Mucosa of gallbladder (tissue), 1 donor: ENCODE data around the gene PACSIN1. TPM values are rescaled to one million over a fixed set of nuclear protein-coding genes. Genes with fewer than 3 reads are reported as not detected.

Experiments used
- DNase-seq: peaks from one replicate; pipeline ENCODE4 v3.0.0-alpha.2; 2020; ENCODE audit warnings: low spot score
- total RNA-seq: library from RNA; stranded (reverse); gene quantifications from one replicate; pipeline ENCODE4 v1.2.1, GENCODE V29; 2021
- donor health status: DM: no; HTN: no; CAD: no.

The PACSIN1 gene
- total RNA-seq, 1 donor from 2014 or later, result 1.4 TPM

- DNase-seq, result no peak
Observed at GRCh38 chr6:34544776-34545471, 79.0 kb downstream of the PACSIN1 start.

- peak; percentile 71 for DNase-seq
Observed at GRCh38 chr6:34546551-34547321, 80.9 kb downstream of the PACSIN1 start.

DNA sequence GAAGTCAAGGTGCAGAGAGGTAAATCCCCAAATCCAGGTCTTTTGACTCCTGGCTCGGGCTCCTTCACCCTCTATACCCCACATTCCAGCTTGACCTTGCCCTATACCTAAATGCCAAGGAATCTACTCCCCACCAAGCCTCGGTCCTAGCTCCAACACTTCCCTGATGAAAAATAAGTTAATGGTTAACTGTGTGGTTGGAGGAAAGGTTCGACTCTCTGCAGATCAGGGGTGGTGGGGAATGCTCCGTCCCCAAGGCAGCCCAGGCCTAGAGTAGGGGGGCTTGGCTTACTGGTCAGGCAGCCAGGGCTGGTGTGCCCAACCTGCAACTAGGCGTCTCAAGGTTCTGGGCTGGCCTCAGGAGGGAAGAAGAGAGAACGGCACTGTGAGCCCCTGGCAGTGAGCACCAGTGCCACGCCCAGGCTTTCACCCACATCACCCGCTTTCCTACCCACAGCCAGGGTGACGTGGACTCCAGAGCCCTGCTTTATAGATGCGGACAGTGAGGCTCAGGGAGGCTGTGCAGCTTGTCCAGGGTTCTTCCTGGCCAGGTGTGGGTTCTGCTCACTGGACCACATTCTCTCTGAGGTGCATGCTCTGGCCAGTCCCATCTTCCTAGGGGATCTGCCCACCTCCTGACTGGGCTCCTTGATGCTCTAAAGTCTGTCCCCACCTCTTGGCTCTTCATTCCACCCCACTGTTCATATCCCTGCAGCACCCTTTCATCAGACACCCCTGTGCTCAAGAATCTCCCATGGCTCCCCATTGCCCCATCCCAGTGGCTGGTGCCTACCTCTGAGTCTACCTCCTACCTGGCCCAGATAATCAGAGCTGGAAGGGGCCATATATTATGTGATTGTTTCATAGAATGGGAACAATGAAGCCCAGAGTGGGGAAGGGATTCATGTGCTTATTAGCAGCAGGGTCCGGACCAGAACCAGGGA is 82.1 kb downstream of the PACSIN1 start:
- no peak for DNase-seq

DNA sequence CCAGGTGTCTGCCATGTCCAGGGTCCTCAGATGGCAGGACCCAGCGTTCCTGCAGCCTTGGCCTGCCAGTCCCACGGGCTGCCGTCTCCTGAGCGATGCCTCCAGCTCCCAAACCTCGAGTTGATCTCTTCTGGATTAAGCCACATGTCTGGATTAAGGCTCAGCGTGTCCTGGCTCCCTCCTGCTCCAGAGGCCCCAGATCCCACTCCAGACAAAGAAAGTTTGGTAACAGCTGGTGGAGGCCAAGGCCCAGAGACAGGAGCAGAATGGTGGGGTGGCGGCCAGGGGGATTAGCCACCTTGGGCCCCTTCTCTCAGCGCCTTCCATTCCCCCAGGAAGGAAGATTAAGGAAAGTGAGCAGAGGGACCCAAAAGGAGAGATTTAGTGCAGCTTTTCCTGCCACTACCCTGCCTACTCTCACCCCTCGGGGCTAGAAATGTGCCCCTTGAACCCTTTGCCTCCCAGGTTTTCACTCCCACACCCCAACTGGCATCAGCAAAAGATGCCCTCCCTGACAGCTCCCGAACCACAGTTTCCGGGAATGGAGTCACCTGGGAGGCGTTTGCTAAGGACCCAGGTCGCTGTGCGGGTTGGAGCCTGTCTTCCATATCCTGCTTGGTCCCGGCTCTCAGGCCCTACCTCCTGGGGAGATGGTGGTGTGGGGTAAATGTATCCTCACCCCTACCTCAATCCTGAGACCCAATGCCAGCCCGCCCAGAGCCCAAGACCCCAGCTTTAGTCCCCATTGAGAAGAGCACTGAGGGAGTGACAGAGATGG is 83.3 kb downstream of the PACSIN1 start:
- DNase-seq, result no peak

DNA sequence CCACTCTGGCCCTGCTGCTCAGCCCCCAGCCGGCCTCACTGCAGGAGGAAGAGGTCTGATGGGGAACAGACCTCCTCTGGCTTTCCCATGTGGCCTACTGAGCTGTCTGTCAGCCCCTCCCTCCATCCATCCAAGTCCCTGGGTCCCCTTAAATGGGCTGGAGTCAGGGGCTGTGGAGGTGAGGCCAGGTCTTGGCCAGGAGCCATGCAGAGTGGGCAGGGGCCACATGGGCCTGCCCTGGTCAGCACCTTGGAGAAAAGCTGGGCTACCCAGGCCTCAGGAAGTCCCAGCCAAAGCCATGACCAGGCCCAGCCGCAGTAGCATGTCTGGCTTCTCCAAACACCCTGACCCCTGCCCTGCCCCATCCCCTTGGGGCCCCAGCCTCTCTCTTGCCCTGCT is 83.9 kb downstream of the PACSIN1 start:
- no peak for DNase-seq

DNA sequence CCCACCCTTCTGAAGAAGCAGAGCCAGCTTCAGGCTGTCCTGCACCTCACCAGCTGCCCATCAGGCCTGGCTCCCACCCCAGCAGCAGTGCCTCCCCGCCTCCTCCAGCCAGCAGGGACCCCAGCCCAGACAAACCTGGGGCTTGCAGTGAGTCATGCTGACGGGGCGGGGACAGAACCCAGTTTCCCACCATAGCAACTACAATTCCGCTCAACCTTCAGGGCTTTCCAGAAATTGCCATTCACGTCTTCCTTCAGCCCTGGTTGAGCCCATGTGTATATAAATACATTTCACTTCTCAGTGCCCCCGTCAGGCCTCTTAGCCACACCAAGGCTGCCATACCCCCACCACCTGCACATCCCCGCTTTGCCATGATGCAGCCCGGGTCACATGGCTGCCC is 85.8 kb downstream of the PACSIN1 start:
- no peak for DNase-seq

DNA sequence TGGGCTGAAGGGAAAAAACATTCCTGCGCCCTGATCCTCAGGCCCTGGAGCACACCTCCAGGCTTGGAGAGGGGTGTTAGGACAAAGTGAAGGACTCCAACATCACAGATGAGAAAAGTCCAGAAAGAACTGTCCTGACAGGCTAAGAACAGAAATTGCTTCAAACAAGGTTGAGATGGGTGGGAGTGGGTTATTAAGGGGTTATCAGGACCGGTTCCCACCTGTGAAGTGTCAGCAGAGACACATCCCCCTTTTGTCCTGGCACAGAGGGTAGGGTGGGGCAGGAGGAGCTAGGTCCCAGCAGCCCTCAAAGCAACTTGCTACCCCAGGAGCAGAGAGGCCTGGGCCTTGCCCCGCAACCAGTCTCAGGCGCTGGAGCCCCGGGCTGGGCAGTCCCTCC is 86.7 kb downstream of the PACSIN1 start:
- DNase-seq, result no peak

DNA sequence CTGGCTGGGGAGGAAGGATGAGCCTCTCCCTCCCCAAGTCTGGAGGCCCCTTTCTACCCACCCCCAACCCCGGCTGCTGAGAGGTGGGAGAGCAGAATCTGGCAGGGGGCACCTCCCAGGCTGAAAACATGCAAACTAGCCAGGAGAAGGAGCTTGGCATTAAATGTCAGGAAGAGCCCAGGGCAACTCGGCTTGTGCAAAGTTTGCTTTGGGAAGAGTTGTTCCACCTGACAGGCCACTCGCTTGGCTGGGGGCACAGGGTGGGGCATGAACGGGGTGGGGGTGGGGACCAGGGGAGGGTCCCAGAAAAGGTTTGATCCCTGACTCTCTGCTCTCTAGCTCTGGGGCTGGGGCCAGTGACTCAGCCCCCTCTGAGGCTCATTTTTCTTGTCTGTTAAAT is 87.3 kb downstream of the PACSIN1 start:
- DNase-seq, result no peak

GRCh38 chr6:34553750-34554149 is 87.9 kb downstream of the PACSIN1 start:
- DNase-seq, result no peak

DNA sequence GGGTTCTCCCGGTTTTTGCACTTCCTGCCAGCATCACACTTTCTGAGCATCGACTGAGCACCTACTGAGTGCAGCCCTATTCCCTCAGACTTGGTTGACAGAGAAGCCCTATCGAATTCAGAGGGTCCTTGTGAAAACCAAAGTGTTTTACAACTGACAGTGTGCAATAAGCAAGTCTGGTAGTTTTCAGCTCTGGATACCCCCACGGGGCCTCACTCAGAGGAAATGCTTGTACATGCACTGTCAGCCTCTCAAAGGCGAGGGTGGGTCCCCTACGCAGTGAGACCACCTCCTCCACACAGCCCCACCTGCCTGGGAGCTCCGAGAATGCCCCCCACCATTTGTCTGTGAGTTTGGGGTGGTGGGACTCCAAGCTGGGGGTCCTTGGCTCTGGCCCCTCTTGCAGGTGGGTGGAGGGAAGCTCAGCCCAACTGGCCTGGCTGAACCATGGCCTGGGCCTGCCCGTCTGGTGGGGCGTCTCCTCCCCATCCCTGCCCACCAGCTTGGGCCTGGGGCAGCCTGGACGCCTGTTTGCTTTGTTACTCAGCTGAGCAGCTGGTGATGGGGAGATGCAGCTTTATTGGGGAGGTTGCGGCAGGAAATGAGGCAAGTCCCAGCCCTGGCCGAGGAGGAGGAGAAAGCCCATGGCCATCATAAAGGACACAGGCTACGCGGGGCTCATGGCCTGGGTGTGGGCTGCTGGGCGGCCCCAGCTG is 88.6 kb downstream of the PACSIN1 start:
- DNase-seq, result no peak

- no peak for DNase-seq
Observed at GRCh38 chr6:34555007-34555322, 89.1 kb downstream of the PACSIN1 start.

GRCh38 chr6:34555328-34555727 is 89.5 kb downstream of the PACSIN1 start:
- no peak for DNase-seq

DNA sequence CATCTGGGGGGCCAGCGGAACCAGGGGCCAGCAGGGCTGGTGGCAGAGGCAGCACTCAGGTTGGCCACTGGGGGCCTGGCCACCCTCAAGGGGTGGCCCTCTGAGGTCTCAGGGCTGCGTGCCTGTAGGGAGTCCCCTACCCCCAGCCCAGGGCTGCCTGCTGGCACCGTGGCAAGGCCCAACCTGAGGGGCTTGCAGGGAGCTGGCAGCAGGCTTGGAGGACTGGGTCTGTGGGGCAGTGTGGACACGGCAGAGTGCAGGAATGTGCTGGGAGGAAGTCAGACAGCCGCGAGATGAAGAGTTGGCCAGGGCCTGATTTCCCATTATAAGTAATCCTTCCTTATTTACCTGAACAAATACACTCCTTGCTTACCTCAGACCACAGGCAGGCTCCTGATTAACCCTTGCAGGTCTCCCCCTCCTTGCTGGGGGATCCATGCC is 90.2 kb downstream of the PACSIN1 start, which contains the start of gene SPDEF:
SPDEF (minus strand) TSS at position 299 of the 441 bp plus-strand sequence. CDS start 11,874 bp downstream, outside the sequence.
- peak; percentile 25 for DNase-seq

DNA sequence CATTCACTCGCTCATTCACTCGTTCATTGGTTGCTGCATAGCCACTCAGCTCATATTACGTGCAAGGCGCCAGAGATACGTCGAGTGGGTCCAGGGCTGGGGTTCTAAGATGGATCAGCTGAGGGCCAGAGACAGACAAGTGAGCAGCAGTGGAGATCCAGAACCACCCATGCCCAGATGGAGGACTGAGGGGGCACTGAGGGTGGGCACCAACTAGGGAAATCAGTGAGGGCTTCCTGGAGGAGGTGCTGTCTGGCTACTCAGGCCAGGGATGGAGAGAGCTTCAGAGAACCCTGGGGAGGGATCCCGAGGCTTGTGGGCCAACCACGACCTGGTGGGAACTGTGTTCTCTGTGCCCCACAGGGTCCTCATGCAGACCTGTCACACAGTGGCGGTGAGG is 90.6 kb downstream of the PACSIN1 start:
- no peak for DNase-seq

GRCh38 chr6:34557228-34557627 is 91.4 kb downstream of the PACSIN1 start:
- DNase-seq, result no peak

DNA sequence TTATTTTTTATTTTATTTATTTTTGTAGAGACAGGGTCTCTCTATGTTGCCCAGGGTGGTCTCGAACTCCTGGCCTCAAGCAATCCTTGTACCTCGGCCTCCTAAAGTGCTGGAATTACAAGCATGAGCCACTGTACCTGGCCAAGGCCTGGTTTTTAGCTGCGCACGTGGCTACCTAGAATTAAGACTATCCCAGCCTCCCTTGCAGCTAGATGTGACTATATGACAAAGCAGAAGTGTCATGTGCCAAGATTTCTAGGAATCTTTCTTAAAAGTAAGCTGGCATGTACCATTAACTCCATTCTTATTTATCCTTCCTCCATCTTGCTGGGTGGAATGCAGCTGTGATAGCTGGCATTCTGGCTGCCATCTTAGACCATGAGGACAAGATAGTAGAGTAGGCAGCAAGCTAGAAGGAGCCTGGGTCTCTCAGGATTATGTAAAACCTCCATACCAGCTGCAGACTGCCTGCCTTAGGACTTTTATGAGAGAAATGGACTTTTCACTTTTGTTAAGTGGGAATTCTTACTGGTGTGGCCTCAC is 92.4 kb downstream of the PACSIN1 start:
- no peak for DNase-seq

- no peak for DNase-seq
Observed at GRCh38 chr6:34559651-34560365, 93.9 kb downstream of the PACSIN1 start.

DNA sequence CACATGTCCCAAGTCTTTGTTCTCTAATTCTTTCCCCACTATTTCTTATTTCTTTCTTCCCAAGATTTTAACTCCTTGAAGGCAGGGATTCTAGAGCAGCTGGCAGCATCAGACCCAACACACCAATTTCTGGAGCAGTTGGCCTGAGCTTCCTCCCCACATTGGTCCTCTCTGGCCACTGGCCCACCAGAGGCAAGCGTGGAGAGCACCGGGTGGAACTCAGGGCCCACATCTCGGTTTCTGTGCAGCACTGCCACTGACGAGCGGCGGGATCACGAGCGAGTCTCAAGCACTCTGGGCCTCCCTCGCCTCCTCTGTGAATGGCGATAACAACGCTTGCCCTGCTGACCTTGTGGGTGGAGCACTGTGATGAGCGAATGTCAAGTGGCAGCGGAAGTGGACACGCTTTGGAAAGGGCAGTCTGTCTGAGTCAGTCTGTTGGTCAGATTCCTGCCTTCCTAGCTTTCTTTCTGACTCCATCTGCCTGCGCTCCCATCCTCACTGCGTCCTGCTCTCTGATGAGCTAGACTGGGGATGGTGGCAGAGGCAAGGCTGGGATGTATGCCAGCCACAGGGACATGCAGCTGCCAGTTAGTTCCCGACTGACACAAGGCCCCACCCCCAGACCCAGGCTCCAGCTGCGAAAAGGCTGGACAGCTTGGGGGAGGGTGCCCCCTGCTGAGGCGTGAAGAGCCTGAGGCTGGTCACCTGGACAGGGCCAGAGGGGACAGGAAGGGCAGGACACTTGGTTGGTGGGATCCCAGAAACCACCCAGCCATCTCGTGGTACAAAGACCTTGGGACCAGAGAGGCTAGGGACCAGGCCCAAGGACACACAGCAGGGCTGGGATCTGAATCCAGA is 94.7 kb downstream of the PACSIN1 start:
- DNase-seq, result peak; percentile 19

- DNase-seq, result no peak
Observed at GRCh38 chr6:34561227-34561530, 95.3 kb downstream of the PACSIN1 start.
